CD4-positive, alpha-beta T cell treated with Interleukin-6 at 100 ng/mL for 8 hours (primary cell): ENCODE measurements around the gene NSF.
"Not testable (repeated sequence)": the region's sequence is repeated elsewhere in the genome, so short reads cannot be mapped to it uniquely, and the experiment has no call there.

Experiments
- DNase-seq: peaks from one replicate; pipeline ENCODE4 v3.0.0-alpha.2; 2020; ENCODE audit warnings: mixed read lengths, low spot score

Gene NSF

DNA sequence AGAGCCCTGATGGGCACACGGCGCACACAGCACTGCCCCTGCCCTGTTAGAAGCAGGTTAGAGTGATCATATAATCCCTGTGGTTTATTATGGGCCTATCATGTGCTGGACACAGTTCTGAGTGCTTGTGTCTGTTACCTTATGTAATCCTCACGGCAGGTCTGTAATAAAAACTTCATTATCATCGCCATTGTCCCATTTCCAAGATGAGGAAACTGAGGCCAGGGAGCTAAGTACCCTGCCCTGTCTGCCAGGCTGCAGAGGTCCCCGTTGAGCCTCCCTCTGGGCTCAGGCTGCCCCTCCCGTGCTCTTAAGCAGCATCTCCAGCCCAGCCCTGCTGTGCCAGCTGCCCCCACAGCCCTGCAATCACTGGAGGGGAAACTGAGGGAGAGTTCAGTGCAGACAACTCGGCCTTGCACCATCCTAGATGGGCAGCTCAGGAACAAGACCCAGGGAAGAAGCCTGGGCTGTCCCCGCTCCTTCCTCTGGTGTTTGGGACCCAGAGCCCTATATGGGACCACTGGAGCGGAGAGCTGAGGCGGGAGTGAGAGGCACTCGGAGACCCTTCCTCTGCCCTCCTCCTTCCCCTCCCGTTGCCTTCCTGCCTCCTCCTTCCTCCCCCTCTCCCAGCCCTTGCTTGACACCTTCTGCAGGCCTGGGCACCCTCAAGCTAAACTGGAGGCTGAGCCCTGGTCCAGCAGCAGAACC, 186.0 kb downstream of the NSF start:
- DNase-seq: no peak

GRCh38 chr17:46777943-46778915, 187.8 kb downstream of the NSF start:
- DNase-seq: no peak

GRCh38 chr17:46780003-46780373, 189.5 kb downstream of the NSF start:
- DNase-seq: no peak

GRCh38 chr17:46782250-46782953, 191.9 kb downstream of the NSF start:
- no peak for DNase-seq

DNA sequence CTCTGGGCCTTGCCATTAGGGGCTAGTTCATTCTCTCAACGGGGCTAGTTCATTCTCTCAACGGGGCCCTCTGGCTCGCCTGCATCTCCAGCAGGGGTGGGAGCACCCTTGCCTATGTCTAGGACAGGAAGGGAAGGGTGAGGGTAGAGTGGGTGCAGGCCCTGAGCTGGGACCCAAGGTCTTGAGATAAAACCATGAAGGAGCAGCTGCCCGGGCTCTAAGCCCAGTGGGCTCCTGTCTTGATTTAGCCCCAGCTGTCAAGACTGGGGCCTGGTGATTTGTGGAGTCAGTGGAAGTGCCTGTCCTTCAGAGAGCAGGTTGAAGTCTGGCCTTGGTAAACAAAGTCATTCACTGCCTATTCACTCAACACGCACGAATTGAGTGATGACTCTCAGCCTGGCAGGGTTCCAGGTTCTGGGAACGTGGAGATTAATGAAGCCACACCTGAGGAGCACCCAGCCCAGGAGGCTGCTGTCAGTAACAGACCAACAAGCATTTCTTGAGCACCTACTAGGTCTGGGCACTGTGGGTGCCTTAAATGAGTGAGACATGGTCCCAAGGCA, 192.6 kb downstream of the NSF start:
- no peak for DNase-seq

GRCh38 chr17:46785696-46786095, 195.2 kb downstream of the NSF start:
- DNase-seq: no peak

- DNase-seq: no peak
Measured at GRCh38 chr17:46787478-46787877, 197.0 kb downstream of the NSF start.

DNA sequence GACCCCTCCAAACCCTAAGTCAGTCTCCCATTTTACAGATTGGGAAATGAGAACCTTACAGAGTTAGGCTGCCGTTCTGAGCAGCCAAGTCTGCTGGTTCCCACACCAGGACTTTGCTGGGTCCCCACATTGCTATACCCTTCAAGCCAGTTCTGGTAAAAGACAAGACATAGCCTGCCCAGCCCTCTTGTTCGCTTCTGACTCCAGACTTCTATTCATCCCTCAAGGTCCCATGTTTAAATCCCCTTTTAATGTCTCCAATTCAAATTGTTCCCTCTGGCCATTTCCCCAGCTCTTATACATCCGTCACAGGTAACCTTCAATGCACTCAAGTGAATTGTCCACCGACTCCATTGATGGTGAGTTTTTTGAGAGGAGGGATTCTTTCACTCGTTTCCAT, 197.8 kb downstream of the NSF start:
- DNase-seq: no peak

DNA sequence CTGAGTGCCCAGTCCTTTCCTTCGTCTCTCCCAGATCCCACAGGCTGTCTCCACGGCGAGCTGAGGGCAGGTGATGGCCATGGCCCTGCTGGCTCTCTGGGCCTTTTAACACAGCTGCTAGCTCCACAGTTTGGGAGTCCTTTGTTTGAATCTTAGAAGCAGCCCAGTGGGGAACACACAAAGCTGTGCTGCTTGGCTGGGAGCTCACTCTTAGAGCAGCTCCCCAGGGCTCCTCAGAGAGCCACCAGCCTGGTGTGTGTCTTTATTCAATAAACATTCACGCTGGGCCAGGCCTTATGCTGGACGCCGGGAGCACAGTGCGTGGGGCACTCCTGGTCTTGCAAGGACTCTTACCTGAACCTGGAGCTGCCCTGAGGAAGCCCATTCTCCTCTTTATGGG, 198.3 kb downstream of the NSF start:
- DNase-seq: no peak

DNA sequence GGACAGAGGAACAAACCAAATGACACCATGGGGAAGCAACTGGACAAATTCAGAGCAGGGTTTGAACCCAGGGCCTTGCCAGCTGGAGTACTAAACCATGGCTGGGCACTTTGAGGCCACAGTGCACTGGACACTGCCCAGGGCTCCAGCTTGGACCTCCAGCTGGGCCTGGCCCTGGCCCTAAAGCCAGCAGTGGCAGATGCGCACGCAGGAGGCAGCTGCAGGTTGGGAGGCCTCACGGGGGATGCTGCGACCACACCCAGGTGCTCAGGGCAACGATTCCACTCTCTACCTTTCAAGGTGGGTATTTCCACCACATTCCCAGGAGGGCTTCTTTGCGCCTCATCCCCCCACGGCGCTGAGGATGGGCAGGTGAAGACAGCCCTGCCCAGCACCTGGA, 199.1 kb downstream of the NSF start:
- no peak for DNase-seq

DNA sequence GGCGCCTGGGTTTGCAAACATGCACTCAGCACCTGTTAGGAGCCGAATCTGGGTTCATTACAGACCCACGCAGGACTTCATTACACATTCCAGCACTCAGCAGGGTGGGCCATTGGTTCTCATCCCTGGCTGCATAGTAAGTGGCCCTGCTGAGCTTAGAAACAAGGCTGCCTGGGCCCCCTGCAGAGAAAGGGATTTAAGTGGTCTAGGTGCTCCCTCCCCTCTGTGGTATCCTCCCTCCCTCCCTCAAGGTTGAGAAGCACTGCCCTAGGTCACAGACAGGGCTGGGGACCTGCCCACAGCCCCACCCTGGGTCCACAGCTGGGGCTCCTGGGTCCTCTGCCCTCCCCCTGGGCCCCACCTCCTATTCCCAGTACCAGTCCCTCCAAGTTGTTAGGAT, 199.7 kb downstream of the NSF start:
- DNase-seq: no peak

GRCh38 chr17:46791531-46791930, 201.1 kb downstream of the NSF start:
- no peak for DNase-seq

DNA sequence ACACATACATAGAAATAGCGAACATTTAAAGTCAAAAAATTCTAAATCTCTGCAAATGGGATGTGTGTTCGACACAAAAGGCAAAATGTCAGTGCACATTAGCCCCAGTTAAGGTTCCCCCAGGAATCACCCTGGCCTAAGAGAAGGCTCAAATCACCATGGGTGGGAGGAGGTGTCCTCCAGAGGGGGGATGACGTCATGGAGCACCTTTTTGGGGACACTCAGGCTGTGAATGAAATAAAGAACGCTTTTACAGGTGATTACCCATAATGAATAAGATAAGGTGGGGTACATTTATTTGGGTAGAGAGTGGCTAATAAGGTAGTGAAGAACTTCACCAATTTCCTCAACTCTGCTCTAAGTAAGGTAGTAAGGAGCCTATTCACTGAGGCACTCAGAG, 201.6 kb downstream of the NSF start:
- DNase-seq: no peak

DNA sequence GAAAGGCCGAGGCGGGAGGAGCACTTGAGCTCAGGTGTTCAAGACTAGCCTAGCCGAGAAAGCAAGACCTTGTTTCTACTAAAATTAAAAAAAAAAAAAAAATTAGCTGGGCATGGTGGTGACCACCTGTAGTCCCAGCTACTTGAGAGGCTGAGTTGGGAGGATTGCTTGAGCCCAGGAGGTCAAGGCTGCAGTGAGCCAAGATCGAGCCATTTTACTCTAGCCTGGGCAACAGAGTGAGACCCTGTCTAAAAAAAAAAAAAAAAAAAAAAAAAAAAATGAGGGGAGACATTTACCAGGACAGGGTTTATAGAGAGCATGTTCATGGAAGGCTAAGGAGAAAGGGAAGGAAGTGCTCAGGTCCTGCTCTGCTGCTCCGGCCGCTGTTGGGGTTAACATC, 202.6 kb downstream of the NSF start:
- not testable (repeated sequence) for DNase-seq

- DNase-seq: no peak
Measured at GRCh38 chr17:46793541-46793940, 203.1 kb downstream of the NSF start.

GRCh38 chr17:46794318-46794717, 203.8 kb downstream of the NSF start:
- no peak for DNase-seq

DNA sequence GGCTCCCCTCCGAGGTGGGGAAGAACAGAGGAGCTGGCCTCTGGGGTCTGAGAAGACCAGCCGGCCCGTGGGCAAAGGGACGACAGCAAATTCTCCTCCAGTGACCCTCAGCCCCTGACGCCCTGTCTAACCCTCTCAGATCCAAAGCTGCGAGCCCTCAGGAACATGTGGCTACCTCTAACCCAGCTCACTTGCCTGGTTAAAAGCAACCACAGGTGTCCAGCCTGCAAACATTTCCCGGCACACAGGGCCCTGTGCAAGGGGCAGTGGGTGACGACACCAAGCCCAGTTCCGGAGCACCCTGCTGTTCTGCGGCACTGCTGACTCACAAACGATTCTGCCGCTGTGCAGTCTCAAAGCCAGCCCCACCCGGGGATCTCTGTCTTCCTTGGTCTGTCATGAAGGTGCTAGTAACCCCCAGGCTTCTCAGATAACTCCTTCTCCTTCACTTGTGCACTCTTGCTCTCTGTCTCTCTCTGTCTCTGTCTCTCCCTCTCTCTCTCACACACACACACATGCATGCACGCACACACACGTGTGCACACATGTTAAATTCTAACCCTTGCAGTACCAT, 205.0 kb downstream of the NSF start:
- no peak for DNase-seq

- no peak for DNase-seq
Measured at GRCh38 chr17:46796084-46796483, 205.6 kb downstream of the NSF start.

GRCh38 chr17:46796524-46796923, 206.1 kb downstream of the NSF start:
- DNase-seq: no peak

DNA sequence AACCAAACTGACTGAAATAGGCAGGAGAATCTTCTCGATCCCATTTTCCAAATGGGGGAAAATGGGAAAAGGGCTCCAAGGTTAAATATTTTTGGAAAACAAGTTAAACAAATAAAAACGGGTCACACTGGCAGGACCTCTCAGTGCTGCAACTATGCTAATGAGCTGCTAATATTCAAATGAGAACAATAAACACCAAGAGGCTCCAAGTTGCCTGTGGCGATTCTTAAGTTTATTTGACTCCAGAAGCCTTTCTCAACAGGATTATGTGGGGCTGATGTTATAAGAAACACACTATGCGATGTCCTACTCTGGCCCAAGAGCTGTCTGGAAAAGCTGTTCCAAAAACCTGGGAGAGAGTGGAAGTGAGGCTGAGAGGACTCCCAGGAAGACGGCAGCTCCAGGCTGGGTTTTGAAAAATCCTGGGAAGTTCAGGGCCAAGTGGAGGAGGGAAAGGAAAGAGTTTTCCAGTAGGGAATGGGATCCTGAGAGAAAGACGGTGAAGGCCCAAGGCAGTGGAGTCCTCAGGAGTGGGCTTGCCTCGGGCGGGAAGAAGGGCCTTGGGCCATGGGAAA, 206.6 kb downstream of the NSF start:
- no peak for DNase-seq

DNA sequence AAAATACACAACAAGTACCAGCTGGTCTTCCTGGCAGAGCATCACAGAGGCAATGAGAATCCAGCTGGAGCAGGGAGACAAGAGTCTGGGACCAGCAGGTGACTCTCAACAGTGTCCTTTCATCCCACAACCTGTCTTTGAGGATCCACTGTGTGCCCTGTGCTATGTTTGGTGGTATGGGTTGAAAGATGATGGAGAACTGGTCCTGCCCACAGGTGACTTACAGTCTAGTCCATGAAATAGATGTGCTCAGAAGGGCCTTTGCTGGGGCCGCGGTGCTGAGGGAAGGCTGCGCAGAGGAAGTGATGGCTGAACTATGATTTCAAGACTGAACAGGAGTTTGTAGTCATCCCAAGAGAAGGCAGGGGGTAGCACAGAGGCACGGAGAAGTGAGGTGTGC, 210.1 kb downstream of the NSF start:
- no peak for DNase-seq

GRCh38 chr17:46802800-46803199, 212.3 kb downstream of the NSF start:
- DNase-seq: no peak
